ENCODE results near the gene SLCO4A1.

SLCO4A1 gene

GRCh38 chr20:62696989-62697388 is 54.7 kb downstream of the SLCO4A1 start:
- in situ Hi-C loops (cut with MboI; ENCODE audit: low sequenced_read_pairs), result no loop called here

- in situ Hi-C loops (cut with MboI; ENCODE audit: low sequenced_read_pairs), result no loop called here
Measured at GRCh38 chr20:62697468-62697912, 55.2 kb downstream of the SLCO4A1 start.

- in situ Hi-C loops (cut with MboI; ENCODE audit: low sequenced_read_pairs), result no loop called here
Measured at GRCh38 chr20:62698231-62698630, 55.9 kb downstream of the SLCO4A1 start.

GRCh38 chr20:62699296-62699695 is 57.0 kb downstream of the SLCO4A1 start:
- in situ Hi-C loops (cut with MboI; ENCODE audit: low sequenced_read_pairs), result no loop called here

- in situ Hi-C loops (cut with MboI; ENCODE audit: low sequenced_read_pairs), result no loop called here
Measured at GRCh38 chr20:62699741-62700140, 57.4 kb downstream of the SLCO4A1 start.

GRCh38 chr20:62700261-62700930 is 58.1 kb downstream of the SLCO4A1 start:
- in situ Hi-C loops (cut with MboI; ENCODE audit: low sequenced_read_pairs), result no loop called here

GRCh38 chr20:62701161-62702012 is 59.1 kb downstream of the SLCO4A1 start:
- in situ Hi-C loops (cut with MboI; ENCODE audit: low sequenced_read_pairs), result no loop called here

GRCh38 chr20:62702013-62702300 is 59.7 kb downstream of the SLCO4A1 start:
- in situ Hi-C loops (cut with MboI; ENCODE audit: low sequenced_read_pairs), result no loop called here

- in situ Hi-C loops (cut with MboI; ENCODE audit: low sequenced_read_pairs), result no loop called here
Measured at GRCh38 chr20:62702895-62703852, 60.9 kb downstream of the SLCO4A1 start.

- in situ Hi-C loops (cut with MboI; ENCODE audit: low sequenced_read_pairs), result no loop called here
Measured at GRCh38 chr20:62703853-62704228, 61.5 kb downstream of the SLCO4A1 start.

GRCh38 chr20:62704341-62704948 is 62.1 kb downstream of the SLCO4A1 start:
- in situ Hi-C loops (cut with MboI; ENCODE audit: low sequenced_read_pairs), result no loop called here

GRCh38 chr20:62705627-62706026 is 63.3 kb downstream of the SLCO4A1 start:
- in situ Hi-C loops (cut with MboI; ENCODE audit: low sequenced_read_pairs), result no loop called here

- in situ Hi-C loops (cut with MboI; ENCODE audit: low sequenced_read_pairs), result no loop called here
Measured at GRCh38 chr20:62706344-62706743, 64.0 kb downstream of the SLCO4A1 start.

GRCh38 chr20:62706857-62707256 is 64.6 kb downstream of the SLCO4A1 start:
- in situ Hi-C loops (cut with MboI; ENCODE audit: low sequenced_read_pairs), result no loop called here

- in situ Hi-C loops (cut with MboI; ENCODE audit: low sequenced_read_pairs), result no loop called here
Measured at GRCh38 chr20:62707276-62707920, 65.1 kb downstream of the SLCO4A1 start.

- in situ Hi-C loops (cut with MboI; ENCODE audit: low sequenced_read_pairs), result no loop called here
Measured at GRCh38 chr20:62707921-62708521, 65.7 kb downstream of the SLCO4A1 start.

GRCh38 chr20:62708591-62709536 is 66.6 kb downstream of the SLCO4A1 start, which contains the start of gene NTSR1:
Gene NTSR1, plus strand, starts transcription at chr20:62708836. Its CDS starts 372 bp downstream, at chr20:62709208.
- in situ Hi-C loops (cut with MboI; ENCODE audit: low sequenced_read_pairs), result no loop called here

GRCh38 chr20:62709537-62709905 is 67.2 kb downstream of the SLCO4A1 start:
- in situ Hi-C loops (cut with MboI; ENCODE audit: low sequenced_read_pairs), result no loop called here

Measured in hTERT RPE-1 (cell line).